Left forelimb (tissue), 1 donor: ENCODE measurements around the gene LTBP3.

ENCODE experiments used
- DNase-seq: peaks from one replicate; pipeline ENCODE4 v3.0.0-alpha.2; 2018; ENCODE audit warnings: low spot score

The LTBP3 gene

GRCh38 chr11:65558002-65558929 lies at the start of gene LTBP3:
Gene LTBP3 (minus strand): TSS chr11:65558359. CDS start chr11:65557959, 400 bp downstream.
- peak; percentile 90 for DNase-seq

GRCh38 chr11:65606876-65607613 lies 48.9 kb upstream of the LTBP3 start:
- peak; percentile 95 for DNase-seq

DNA sequence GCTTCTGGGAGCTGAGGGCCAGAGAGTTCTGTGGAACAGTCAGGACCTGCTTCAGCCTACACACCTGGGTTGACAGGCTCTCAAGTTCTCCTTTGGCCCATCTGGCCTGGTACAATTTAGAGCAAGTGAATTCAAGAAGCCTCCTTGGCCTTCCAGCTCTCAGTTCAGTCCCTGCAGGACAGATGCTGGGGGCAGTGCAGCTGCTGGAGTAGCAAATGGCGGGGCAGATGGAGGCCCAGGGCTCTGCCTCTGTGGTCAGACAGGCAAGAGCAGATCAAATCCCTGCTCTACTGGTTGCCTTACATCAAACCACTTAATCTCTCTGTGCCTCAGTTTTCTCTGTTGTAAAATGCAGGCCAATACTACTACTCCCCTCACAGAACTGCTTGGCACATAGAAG lies 46.1 kb upstream of the LTBP3 start:
- no peak for DNase-seq

DNA sequence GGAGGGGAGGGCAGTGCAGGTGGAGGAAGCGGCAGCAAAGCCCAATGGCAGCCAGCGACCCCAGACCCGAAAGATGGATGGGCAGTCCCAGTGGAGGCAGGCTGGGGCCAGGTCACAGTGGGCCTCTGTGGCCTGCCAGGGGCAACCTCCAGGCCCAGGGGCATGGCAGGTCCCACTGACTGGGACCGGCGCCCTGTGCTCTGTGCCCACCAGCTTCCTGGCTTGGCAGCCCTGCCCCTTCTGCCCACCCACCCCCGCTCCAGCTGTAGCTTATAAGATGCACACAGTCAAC lies 41.7 kb upstream of the LTBP3 start:
- DNase-seq = no peak

DNA sequence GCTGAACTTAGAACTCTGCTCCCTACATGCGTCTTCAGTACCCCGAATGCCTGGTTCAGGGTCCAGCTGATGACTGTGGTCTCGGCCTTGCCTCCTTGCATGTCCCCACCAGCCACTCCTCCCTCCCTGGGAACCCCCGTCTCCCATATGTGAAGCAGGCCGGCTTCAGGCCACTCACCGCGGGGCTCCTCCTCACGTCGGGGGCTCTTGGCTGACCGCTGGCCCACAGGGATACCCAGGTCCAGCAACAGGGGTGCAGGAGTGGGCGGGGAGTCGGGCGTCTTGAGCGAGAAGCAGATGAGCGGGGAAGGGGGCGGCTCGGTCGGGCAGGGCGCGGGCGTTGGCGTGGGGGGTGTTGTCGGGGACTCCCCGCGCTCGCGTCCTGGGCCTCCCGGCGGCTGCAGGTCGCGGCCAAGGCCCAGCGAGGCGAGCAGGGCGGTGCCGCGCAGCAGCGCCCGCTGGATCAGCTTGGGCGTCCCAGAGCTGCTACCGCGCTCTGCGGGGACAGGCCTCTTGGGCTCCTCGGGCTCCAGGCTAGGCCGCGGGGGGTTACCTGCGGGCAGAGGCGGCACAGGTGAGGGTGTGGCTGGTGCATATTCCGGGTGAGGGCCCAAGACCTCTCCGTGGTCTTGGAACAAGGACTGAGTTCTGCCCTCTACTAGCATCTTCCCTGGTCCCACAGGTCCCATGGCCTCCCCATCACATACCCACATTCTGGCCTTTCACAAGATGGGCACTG lies 41.2 kb upstream of the LTBP3 start:
- no peak for DNase-seq

- DNase-seq = no peak
Observed at GRCh38 chr11:65598258-65598699, 40.1 kb upstream of the LTBP3 start.

GRCh38 chr11:65596520-65596919 lies 38.4 kb upstream of the LTBP3 start:
- DNase-seq = no peak

- DNase-seq = no peak
Observed at GRCh38 chr11:65595543-65596281, 37.6 kb upstream of the LTBP3 start, which contains the start of gene KCNK7. Gene KCNK7 (minus strand): TSS chr11:65595800. CDS start chr11:65595772, 28 bp downstream.

DNA sequence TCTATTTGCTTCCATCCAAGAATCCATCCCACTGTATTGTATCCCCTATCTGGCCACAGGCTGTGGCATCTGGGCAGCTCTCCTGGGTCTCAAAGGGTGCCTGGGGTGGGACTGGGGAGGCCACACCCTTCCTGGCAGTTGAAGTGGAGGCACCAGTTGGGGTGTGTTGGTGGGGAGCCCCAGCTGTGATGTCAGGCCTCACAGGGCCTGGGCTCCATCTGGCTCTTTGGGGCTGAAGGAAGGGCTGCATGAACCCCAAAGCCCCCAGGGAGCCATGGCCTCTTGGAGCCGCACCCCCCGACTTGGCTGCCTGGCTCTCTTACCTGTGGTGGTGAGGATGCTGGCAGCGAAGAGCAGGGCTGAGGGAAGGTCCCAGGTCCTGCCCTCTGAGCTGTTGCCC lies 37.0 kb upstream of the LTBP3 start:
- DNase-seq = no peak

DNA sequence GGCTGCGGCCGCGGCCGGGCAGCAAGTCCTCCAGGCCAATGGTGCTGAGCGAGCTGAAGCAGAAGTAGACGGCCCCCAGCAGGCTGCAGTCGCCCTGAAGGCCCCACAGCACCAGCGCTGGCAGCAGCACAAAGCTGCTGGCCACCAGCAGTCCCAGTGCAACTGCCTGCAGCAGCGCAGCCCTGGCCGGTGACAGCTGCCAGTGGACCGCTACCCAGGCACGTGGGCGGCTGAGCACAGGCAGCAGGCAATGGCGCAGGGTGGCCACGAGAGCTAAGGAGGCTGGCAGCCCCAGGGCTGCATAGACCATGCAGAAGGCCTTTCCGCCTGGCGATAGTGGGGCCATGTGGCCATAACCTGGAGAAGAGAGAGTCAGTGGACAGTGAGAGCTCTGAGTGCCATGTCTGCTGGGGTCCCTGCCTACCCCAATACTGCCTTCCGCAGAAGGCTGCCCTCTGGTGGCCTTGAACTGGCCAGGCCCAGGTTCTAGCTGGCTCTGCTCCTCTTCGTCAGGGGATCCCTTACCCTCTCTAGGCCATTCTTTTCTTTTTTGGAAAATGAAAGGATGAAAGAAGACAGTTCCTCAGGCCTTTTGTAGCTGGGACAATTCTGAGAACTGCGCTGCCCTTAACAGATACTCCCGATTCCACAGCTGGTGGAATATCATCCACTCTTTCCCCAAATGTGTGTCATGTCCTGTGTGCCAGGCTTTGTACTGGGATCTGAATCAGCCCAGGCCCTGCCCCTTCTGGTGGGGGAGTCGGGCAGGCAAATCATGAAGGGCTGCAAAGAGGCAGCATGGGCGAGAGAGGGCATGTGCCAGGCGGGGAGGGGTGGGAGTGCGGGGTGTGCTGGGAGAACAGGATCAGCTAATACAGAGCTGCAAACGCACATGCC lies 35.6 kb upstream of the LTBP3 start:
- no peak for DNase-seq

GRCh38 chr11:65592858-65593517 lies 34.8 kb upstream of the LTBP3 start:
- DNase-seq = no peak

- no peak for DNase-seq
Observed at GRCh38 chr11:65591939-65592857, 34.0 kb upstream of the LTBP3 start.

DNA sequence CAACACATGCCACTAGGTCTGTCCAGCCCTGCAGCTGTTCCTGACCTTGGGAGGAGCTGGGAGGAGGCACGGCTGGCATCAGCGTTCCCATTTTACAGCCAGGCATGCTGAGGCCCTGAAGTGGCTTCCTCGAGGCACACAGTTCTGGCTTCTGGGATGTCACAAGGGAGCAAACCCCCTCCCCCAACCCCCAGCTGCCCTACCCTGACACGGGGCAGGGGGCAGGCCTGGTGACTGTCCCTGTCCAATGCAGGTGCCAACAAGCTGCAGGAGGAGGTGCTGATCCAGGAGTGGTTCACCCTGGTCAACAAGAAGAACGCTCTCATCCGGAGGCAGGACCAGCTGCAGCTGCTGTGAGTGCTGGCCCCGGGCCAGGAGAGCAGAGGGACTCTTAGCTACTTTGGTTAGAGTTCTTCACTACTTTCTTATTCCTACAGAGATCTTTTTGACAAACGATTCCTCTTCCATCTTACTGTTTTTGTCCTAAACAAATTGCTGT lies 32.1 kb upstream of the LTBP3 start:
- DNase-seq = peak; percentile 87

DNA sequence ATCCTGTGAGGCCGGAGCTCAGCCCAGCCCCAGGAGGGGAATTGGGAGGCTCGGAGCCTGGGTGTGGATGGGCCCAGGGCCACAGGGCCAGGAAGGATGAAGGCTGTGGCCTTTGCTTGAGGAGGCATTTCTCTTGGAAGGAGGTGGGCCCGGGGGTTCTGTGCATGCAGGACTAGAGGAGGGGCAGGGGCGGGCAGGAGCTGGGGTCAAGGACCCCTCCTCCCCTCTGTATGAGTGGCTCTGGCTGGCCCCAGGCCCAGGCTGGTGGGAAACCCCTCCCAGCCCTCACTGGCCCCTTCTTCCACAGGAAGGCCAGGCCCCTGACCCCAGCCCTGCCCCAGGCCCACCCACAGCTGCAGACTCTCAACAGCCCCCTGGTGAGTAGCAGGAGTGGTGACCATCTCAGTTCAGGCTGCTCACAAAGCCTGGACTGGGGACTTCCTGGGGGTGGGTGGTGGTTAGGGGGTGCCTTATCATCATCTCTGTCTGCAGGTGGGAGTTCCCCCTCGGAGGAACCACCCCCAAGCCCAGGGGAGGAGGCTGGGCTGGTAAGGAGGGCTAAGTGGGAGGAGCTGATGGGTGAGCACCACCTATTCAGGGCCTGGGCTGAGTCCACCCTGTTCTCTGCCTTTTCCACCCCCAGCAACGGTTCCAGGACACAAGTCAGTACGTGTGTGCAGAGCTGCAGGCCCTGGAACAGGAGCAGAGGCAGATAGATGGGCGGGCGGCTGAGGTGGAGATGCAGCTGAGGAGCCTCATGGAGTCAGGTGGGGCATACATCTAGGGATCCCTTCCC lies 31.5 kb upstream of the LTBP3 start:
- DNase-seq = no peak

DNA sequence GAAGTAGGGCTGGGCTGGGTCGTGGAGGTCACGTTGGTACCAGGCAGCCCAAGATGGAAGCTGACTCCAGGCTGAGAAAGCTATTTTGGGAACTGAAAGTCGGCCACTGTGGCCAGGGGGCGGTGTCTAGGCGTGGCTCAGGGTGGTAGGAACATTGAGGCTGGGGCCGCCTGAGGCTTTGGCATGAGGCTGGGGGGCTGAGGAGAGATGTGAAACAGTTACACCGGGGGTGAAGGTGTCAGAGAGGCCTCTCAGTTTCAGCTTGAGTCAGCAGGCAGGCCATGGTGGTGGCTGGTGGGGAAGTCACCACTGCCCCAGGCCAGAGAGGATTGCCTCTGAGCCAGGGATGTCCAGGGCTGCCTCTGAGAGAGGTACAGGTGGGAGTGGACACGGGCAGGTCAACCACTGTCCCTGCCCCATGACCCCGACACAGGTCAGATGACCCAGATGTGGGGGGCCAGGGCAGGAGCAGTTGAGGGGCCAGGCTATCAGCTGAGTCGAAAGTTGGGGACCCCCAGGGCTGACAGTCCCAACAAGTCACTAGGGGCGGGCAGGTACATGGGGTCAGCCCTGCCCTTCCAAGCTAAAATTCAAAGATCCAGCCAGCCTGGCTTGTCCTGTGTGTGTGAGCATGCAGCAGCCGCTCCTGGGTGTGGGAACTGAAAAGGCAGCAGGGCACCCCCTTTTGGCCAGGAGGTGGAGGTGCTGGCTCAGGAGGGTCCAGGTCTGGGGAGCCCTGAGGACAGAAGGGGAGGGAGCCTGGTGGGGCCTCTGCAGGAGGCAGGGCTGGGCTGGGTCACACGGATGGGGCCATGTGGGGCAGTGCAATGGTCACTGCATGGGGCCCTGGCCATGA lies 30.3 kb upstream of the LTBP3 start:
- no peak for DNase-seq

GRCh38 chr11:65586676-65587075 lies 28.5 kb upstream of the LTBP3 start:
- DNase-seq = no peak

- DNase-seq = no peak
Observed at GRCh38 chr11:65586247-65586630, 28.1 kb upstream of the LTBP3 start.
